OCI-M2 (cell line): ENCODE measurements around the gene S100A13.

ENCODE experiments used
- DNase-seq: peaks from one replicate; lab custom pipeline; 2025; ENCODE audit not compliant: unreplicated experiment; lab: John Stamatoyannopoulos, UW

The S100A13 gene

GRCh38 chr1:153627715-153628626 lies 666 bp upstream of the S100A13 start, which contains the start of gene S100A1:
Gene S100A1 (plus strand): TSS chr1:153628434. CDS start chr1:153630522, 2,088 bp downstream.
- no peak for DNase-seq

- DNase-seq = no peak
Observed at GRCh38 chr1:153626477-153626903, 815 bp downstream of the S100A13 start.

DNA sequence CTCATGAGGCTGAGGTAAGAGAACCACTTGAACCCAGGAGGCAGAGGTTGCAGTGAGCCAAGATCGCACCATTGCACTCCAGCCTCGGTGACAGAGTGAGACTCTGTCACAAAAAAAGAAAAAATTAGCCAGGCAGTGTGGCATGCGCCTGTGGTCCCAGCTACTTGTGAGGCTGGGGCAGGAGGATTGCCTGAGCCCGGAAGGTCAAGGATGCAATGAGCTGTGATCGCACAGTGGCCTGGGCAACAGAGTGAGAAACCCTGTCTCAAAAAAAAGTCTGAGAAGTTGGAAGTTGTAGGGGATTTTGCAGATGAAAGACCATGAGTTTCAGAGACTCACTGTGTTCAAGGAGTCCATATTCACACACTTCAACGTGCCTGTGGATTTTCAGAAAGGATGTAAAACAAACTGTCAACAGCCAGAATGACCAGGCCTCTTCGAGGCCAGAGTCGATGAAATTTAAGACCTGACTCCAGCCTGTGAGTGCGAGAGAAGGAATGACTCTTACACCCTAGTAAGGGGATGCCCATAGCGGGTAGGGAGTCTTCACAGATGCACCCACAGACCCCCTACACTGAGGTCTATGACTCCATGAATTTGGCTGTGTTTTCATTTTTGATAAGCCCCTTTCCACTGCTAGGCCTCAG lies 2.2 kb downstream of the S100A13 start:
- no peak for DNase-seq

DNA sequence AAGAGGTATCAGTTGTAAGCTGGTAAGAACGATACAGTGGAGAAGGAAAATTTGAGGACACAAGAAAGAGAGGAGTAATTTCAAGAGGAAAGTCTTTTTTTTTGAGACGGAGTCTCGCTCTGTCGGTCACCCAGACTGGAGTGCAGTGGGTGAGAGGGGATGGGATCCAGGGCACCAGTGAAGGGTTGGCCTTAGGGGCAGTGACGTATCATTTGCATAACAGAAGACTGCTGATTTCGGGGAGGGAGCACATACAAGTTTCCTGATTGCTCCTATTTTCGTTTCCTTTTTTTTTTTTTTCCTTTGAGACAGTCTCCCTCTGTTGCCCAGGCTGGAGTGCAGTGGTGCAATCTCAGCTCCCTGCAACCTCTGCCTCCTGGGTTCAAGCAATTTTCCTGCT lies 4.2 kb downstream of the S100A13 start:
- DNase-seq = no peak

GRCh38 chr1:153619171-153619570 lies 8.1 kb downstream of the S100A13 start:
- DNase-seq = no peak

DNA sequence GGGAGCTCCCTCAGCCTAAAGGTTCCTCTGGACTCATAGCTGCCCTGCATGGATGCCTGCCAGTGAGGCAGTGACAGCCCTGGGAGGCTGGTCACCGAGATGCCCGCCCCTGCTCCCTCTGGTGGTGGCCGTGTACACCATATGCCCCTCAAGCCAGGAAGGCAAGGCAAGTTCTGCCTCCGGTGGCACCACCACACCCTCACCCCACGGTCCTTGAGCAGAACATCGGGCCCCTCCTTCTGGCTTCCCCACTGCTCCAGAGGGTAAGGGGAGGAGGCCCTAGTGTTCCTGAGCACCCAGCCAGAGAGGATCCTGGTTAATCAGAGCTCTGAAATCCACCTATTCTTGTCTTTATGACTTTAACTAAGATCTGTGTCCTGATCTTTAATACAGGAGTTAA lies 9.6 kb downstream of the S100A13 start:
- no peak for DNase-seq

GRCh38 chr1:153616917-153617311 lies 10.4 kb downstream of the S100A13 start:
- no peak for DNase-seq

GRCh38 chr1:153616144-153616916 lies 11.0 kb downstream of the S100A13 start, which contains the start of gene S100A14:
Gene S100A14 (minus strand): TSS chr1:153616325. CDS start chr1:153615858, 467 bp downstream.
- DNase-seq = no peak

DNA sequence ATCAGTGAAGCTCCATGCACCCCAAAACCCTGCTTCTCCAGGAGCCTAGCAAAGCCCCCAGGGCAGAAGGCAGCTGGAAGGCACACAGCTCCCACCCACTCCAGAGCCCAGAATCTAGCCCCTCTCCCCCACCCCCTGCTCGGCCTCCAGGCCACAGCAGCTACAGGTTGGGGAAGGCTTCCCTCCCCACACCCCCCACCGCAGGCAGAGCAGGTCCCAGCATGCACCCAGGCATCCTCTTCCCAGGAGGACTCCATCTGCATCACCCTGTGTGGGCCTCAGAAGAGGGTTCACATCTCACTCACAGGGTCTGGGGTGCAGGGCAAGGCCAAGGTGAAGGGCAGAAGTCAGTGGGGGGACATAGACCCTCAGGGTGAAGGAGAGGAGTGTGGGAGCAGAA lies 11.9 kb downstream of the S100A13 start:
- no peak for DNase-seq

DNA sequence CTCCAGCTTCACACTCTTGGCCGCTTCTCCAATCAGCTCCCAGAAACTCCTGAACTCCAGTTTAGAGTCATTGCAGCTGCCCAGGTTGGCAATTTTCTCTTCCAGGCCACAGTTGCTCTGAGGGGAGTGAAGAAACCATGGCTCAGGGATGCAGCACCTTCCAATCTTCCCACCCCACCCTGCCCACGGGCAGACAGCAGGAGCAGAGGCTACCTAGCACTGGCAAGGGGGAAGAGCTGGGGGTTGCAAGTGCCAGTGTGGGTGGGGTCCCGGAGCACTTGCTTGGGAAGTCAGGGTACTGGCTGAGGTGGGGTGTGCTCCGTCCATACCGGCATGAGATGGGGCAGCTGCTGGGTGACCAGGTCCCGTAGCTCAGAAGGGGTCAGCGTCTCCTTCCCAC lies 12.4 kb downstream of the S100A13 start:
- DNase-seq = no peak

DNA sequence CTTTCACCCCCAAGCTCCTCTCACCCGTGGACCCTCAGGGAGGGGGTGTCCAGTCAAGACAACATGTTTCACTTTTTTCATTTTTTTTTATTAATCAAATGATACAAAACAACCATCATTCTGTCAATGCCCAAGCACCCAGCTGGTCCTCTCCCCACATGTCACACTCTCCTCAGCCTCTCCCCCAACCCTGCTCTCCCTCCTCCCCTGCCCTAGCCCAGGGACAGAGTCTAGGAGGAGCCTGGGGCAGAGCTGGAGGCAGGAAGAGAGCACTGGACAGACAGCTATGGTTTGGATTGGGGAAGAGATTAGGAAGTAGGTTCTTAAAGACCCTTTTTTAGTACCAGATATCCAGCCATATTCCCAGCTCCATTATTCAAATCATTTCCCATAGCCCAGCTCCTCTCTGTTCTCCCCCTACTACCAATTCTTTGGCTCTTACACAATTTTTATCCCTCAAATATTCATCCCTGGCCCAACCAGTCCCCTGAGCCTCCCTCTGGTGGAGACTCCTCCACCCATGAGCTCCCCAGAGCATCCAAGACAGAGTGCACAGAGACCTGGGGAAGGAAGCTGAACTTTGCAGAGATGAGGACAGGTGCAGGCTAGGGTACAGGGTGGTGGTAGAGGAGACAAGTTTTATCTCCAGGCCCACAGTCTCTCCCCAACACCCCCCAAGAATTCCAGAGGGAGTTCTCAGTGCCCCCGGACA lies 13.0 kb downstream of the S100A13 start:
- DNase-seq = no peak

DNA sequence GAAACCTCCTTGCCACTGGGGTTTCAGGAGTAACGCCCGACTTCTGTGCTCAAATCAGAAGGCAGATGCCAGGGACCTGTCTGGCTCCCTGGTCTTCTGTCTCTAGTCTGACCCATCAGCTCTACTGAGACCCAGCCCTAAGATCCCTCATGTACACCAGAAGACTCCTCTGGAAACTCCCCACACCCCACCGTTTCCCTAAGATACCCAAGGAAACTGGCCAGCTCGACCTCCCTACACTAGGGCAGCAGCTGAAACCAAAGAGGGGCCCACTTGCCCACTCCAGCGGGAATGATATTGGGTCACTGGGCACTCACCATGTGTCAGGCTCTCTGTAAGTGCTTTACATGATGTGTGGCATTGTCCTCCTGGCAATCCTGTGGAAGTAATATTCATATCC lies 13.9 kb downstream of the S100A13 start:
- DNase-seq = no peak

- DNase-seq = no peak
Observed at GRCh38 chr1:153612755-153613331, 14.5 kb downstream of the S100A13 start, which contains the start of gene S100A16. Gene S100A16 (minus strand): TSS chr1:153613137. CDS start chr1:153608151, 4,986 bp downstream.

DNA sequence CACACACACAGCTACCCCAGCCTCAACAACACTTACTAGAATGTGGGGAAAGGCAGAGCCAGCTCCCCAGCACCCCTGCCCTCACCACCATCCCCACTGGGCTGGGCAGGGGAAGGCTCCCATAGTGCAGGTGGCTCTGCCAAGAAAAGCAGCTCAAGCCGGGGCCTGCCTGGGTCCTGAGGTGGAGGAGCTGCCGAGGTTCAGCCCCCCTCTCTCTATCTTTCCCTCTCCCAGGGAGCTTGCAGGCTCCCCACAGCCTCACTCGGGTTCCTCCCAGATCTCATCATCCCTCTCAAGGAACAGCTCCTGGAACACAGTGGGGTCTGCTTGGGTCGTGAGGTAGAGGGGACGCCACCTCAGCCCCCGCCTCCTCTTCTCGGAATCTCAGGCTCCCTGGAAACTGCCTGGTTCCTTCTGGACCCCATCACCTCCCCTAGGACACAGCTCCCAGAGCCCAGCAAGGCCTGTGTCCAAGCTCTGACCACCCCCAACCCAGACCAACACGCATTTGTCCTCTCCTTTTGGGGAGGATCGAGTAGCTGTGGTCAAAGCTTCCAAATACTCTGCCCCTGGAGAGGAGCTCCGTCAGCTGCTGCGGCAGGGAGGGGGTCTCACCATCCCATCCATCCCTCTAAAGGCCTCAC lies 15.1 kb downstream of the S100A13 start:
- DNase-seq = no peak

DNA sequence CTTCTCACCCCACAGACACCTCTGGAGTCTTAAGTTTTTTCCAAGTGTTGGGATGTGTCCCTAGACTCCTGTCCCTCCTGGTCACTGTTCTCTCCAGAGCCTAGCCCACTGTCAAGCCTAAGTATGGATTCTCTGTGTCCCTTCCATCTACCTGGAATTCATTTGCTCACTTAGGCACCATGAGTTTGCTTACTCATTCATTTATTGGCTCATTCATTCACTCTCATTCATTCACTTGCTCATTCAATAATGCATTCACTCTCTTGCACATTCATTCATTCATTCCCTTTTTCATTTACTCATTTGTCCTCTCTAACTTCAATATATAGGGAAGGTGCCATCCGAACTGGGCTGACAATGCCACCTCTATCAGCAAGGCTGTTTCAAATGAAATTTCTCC lies 15.9 kb downstream of the S100A13 start:
- no peak for DNase-seq

GRCh38 chr1:153610811-153611301 lies 16.4 kb downstream of the S100A13 start:
- DNase-seq = no peak

DNA sequence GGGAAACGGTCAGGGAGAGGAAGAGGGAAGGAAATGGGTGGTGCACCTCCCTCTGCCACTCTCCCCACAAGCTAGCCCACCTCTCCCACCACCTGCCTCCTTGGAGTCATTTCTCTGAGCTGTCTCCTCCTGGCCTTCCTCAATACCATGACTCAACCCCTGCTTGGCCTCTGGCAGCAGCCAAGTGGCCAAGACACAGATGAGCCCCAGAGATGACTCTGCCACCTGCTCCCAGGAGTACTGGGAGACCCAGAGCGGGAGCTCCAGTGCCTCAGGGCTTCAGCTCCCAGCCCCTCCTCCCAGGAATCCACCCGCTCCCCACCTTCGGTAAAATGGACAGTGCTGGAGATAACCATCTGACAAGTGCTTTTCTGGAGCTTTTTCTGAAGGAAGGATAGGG lies 17.0 kb downstream of the S100A13 start:
- DNase-seq = no peak

DNA sequence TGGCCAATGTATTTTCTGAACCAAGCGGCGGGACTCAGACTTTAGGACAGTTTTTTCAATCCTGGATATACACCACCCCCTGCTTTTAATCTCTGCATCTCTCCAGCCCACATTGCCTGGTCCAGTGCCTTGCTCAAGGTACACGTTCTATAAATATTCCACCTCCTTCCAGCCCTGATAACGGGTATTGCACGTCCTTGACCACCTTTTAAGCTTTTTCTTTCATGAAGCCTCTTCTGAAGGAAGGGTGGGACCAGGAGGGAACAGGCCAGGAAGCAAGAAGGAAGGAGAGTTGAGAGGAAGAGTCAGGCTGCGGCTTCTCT lies 17.8 kb downstream of the S100A13 start:
- no peak for DNase-seq

GRCh38 chr1:153608742-153609584 lies 18.3 kb downstream of the S100A13 start:
- no peak for DNase-seq
